ENCODE results near the gene TET1. TPM values are rescaled to one million over a fixed set of nuclear protein-coding genes. Genes with fewer than 3 reads are reported as not detected.

The TET1 gene
- total and polyA plus RNA-seq, 9 of the 15 experiments (the other 6 are each of a cell fraction or from before 2014, with no cell fraction given) = 2.6 to 21.3 (median 11.6) TPM

DNA sequence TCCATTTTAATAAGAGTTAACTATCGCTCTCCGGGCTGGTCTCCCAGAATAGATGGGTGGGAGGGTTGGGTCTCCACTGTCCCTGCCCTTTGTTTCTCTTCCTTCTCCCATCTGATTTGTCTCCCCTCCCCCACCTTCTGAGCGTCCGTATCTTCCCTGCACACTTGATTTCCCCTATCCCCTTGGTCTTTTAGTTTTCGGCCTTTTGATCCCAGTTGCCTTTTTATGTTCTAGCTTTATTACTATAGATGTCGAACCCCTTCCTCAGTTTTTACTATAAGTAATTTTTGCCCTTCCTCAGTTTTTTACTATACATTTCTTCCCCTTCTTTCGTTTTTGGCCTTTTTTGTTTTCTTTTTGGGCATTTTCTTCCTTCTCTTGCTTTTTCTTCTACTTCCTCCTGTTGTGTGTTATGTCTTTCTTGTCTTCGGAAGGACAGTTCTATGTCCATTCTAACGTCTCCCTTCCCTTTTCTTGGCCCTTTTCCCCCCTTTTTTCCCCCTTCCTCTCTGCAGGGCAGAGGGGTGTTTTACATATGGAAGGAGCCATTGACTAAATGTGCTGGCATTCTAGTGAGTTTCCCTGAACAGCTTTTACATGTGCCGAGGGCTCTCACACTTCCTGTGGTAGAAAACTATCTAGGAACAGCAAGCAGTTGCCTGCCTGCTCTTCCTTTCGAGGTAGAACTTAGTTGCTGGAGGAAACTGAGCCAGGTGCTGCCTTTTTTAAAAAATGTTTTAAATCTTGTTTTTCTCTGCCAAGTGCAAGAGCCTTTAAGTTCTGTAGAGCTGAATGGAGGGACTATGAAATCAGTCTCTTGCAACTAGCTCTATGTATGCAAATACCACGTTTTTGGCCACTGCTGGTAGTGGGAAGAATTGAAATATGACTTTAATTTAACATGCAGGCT, 2.8 kb downstream of the TET1 start (continued):
- TF ChIP-seq DDX20 (tag; IDR thresholded peaks at IDR 0.05; ENCODE audit: low read depth) = no peak
- TF ChIP-seq, protein P1, sequence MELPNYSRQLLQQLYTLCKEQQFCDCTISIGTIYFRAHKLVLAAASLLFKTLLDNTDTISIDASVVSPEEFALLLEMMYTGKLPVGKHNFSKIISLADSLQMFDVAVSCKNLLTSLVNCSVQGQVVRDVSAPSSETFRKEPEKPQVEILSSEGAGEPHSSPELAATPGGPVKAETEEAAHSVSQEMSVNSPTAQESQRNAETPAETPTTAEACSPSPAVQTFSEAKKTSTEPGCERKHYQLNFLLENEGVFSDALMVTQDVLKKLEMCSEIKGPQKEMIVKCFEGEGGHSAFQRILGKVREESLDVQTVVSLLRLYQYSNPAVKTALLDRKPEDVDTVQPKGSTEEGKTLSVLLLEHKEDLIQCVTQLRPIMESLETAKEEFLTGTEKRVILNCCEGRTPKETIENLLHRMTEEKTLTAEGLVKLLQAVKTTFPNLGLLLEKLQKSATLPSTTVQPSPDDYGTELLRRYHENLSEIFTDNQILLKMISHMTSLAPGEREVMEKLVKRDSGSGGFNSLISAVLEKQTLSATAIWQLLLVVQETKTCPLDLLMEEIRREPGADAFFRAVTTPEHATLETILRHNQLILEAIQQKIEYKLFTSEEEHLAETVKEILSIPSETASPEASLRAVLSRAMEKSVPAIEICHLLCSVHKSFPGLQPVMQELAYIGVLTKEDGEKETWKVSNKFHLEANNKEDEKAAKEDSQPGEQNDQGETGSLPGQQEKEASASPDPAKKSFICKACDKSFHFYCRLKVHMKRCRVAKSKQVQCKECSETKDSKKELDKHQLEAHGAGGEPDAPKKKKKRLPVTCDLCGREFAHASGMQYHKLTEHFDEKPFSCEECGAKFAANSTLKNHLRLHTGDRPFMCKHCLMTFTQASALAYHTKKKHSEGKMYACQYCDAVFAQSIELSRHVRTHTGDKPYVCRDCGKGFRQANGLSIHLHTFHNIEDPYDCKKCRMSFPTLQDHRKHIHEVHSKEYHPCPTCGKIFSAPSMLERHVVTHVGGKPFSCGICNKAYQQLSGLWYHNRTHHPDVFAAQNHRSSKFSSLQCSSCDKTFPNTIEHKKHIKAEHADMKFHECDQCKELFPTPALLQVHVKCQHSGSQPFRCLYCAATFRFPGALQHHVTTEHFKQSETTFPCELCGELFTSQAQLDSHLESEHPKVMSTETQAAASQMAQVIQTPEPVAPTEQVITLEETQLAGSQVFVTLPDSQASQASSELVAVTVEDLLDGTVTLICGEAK (IDR thresholded peaks at IDR 0.05) = peak; percentile 74
- TF ChIP-seq, protein P1 (CRISPR knock-in tag; IDR thresholded peaks at IDR 0.05) = no peak
- peak; percentile 90 for TF ChIP-seq SMARCA4 (IDR thresholded peaks at IDR 0.05)
- TF ChIP-seq, protein P2, sequence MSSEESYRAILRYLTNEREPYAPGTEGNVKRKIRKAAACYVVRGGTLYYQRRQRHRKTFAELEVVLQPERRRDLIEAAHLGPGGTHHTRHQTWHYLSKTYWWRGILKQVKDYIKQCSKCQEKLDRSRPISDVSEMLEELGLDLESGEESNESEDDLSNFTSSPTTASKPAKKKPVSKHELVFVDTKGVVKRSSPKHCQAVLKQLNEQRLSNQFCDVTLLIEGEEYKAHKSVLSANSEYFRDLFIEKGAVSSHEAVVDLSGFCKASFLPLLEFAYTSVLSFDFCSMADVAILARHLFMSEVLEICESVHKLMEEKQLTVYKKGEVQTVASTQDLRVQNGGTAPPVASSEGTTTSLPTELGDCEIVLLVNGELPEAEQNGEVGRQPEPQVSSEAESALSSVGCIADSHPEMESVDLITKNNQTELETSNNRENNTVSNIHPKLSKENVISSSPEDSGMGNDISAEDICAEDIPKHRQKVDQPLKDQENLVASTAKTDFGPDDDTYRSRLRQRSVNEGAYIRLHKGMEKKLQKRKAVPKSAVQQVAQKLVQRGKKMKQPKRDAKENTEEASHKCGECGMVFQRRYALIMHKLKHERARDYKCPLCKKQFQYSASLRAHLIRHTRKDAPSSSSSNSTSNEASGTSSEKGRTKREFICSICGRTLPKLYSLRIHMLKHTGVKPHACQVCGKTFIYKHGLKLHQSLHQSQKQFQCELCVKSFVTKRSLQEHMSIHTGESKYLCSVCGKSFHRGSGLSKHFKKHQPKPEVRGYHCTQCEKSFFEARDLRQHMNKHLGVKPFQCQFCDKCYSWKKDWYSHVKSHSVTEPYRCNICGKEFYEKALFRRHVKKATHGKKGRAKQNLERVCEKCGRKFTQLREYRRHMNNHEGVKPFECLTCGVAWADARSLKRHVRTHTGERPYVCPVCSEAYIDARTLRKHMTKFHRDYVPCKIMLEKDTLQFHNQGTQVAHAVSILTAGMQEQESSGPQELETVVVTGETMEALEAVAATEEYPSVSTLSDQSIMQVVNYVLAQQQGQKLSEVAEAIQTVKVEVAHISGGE (CRISPR knock-in tag; IDR thresholded peaks at IDR 0.05) = no peak
- TF ChIP-seq RB1 (IDR thresholded peaks at IDR 0.05; ENCODE audit: low read depth) = no peak
- TF ChIP-seq THRAP3 (IDR thresholded peaks at IDR 0.05; ENCODE audit: borderline replicate concordance) = peak; percentile 97
- TF ChIP-seq SRSF3 (IDR thresholded peaks at IDR 0.05; ENCODE audit: insufficient read depth, low read length) = no peak
- no peak for TF ChIP-seq ZNF12 (CRISPR knock-in tag; IDR thresholded peaks at IDR 0.05)
- peak in 1 of 2 experiments; percentile 74; a peak in 1 of 4 replicates for TF ChIP-seq CSDE1 (IDR thresholded peaks at IDR 0.05)
- TF ChIP-seq ZC3H4 (CRISPR knock-in tag; IDR thresholded peaks at IDR 0.05; ENCODE audit: borderline replicate concordance) = no peak
- peak; percentile 85 for TF ChIP-seq ARID1B (IDR thresholded peaks at IDR 0.05)
- TF ChIP-seq ZNF384 (IDR thresholded peaks at IDR 0.05; ENCODE audit: low read depth, low read length) = no peak
- 0 out of 2 replicates have a peak, but pooled peaks have one; percentile 6 for TF ChIP-seq GATA2 (CRISPR knock-in tag; IDR thresholded peaks at IDR 0.05)

Measured in K562 (cell line).